ENCODE measurements around the gene LMBRD2.

LMBRD2 gene

DNA sequence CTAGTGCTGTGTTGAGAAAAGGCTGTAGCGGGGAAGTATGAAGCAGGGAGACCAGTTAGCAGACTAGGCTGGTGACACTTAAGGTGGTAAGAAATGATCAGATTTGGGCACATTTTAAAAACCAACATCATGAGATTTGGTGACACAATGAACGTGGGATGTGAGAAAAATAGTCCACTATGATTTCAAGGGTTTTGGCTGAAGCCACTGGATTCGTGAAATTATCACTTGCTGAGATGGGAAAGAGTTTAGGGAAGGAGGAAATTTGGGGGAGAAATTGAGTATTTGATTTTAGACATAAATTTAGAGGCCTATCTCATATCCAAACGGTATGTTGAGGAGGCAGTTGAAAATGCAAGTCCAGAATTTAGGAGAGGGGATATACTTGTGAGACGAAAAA is 23.4 kb upstream of the LMBRD2 start:
- DNase-seq (ENCODE audit: low read depth), result no peak
- TF ChIP-seq, protein P1, sequence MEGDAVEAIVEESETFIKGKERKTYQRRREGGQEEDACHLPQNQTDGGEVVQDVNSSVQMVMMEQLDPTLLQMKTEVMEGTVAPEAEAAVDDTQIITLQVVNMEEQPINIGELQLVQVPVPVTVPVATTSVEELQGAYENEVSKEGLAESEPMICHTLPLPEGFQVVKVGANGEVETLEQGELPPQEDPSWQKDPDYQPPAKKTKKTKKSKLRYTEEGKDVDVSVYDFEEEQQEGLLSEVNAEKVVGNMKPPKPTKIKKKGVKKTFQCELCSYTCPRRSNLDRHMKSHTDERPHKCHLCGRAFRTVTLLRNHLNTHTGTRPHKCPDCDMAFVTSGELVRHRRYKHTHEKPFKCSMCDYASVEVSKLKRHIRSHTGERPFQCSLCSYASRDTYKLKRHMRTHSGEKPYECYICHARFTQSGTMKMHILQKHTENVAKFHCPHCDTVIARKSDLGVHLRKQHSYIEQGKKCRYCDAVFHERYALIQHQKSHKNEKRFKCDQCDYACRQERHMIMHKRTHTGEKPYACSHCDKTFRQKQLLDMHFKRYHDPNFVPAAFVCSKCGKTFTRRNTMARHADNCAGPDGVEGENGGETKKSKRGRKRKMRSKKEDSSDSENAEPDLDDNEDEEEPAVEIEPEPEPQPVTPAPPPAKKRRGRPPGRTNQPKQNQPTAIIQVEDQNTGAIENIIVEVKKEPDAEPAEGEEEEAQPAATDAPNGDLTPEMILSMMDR (conservative IDR thresholded peaks at IDR 0.05; ENCODE audit: control insufficient read depth, insufficient read depth, low read depth, low read length), result no peak
- no peak overlapping the region for H3K4me3 ChIP-seq (ENCODE audit: control insufficient read depth, low read depth, low read length)

GRCh38 chr5:36174119-36174518 is 22.4 kb upstream of the LMBRD2 start:
- TF ChIP-seq, protein P1 (conservative IDR thresholded peaks at IDR 0.05; ENCODE audit: control insufficient read depth, insufficient read depth, low read depth, low read length), result no peak
- H3K4me3 ChIP-seq (ENCODE audit: control insufficient read depth, low read depth, low read length), result no peak overlapping the region
- no peak for DNase-seq (ENCODE audit: low read depth)

DNA sequence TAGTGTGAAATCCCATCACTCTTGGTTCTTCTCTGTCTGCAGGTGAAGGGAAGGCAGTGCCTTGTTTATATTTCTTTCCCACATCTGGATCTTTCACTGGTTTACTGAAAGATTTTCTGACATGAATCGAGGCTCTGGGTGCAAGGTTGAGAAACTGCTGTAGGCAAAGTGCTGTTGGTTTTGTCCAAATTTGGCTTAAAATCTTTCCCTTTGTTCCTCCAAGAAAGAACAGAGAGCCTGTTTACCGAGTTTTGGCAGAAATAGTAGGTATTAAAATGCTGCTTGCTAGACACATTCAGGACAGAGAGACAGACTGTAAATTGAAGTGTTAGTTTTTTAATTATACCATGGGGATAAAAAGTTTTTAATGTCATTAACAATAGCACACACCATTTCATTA is 21.7 kb upstream of the LMBRD2 start:
- no peak overlapping the region for H3K4me3 ChIP-seq (ENCODE audit: control insufficient read depth, low read depth, low read length)
- no peak for DNase-seq (ENCODE audit: low read depth)
- TF ChIP-seq, protein P1 (conservative IDR thresholded peaks at IDR 0.05; ENCODE audit: control insufficient read depth, insufficient read depth, low read depth, low read length), result no peak

GRCh38 chr5:36172599-36172998 is 20.9 kb upstream of the LMBRD2 start:
- DNase-seq (ENCODE audit: low read depth), result no peak
- no peak overlapping the region for H3K4me3 ChIP-seq (ENCODE audit: control insufficient read depth, low read depth, low read length)
- TF ChIP-seq, protein P1 (conservative IDR thresholded peaks at IDR 0.05; ENCODE audit: control insufficient read depth, insufficient read depth, low read depth, low read length), result no peak

GRCh38 chr5:36170832-36171424 is 19.2 kb upstream of the LMBRD2 start:
- H3K4me3 ChIP-seq (ENCODE audit: control insufficient read depth, low read depth, low read length), result no peak overlapping the region
- no peak for DNase-seq (ENCODE audit: low read depth)
- TF ChIP-seq, protein P1 (conservative IDR thresholded peaks at IDR 0.05; ENCODE audit: control insufficient read depth, insufficient read depth, low read depth, low read length), result no peak

DNA sequence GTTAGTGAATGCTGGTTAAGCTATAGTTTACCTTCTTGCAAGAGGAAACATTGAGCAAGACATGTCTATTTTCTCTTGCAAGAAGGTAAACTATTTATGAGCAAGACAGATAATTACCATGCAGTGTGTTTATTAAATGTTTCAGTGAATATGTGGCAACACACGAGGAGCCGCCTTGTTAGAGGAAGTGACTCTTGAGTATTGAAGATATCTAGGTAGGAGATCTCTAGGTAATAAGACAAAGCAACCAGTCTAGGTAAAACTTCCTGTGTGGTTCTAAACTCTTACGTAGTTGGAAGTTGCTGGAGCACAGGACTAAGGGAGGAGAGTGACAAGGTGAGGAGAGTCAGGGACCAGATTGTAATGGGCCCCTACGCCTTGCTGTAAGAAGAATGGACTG is 17.1 kb upstream of the LMBRD2 start:
- DNase-seq (ENCODE audit: low read depth), result no peak
- no peak overlapping the region for H3K4me3 ChIP-seq (ENCODE audit: control insufficient read depth, low read depth, low read length)
- TF ChIP-seq, protein P1 (conservative IDR thresholded peaks at IDR 0.05; ENCODE audit: control insufficient read depth, insufficient read depth, low read depth, low read length), result no peak

DNA sequence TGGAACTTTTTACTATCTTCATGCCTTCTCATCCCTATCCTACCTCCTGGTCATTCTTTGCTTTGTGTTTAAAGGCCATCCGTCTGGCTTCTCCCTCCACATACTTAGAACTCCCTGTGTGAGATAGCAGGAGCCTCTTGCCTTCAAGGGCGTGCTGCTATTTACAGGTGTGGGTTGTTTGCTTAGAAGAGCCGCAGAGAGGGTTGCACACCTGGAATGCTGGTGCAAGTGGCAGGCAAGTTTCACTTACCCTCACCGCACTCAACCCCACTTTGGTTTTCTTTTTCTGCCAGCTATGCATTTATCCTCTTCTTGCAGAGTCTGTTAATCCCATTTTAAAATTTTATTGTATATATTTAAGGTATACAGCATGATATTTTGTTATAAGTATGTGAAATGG is 12.8 kb upstream of the LMBRD2 start:
- no peak overlapping the region for H3K4me3 ChIP-seq (ENCODE audit: control insufficient read depth, low read depth, low read length)
- TF ChIP-seq, protein P1 (conservative IDR thresholded peaks at IDR 0.05; ENCODE audit: control insufficient read depth, insufficient read depth, low read depth, low read length), result no peak
- DNase-seq (ENCODE audit: low read depth), result no peak
